HG03432 (cell line): ENCODE results near the gene ALOX12B.
"Not testable (repeated sequence)": the region's sequence is repeated elsewhere in the genome, so short reads cannot be mapped to it uniquely, and the experiment has no call there.

Experiments
- ATAC-seq: cut with Tn5 transposase; IDR thresholded peaks from one replicate; pipeline ENCODE4 v1.9.1; 2021; ENCODE audit warnings: mild to moderate bottlenecking, moderate library complexity; ENCODE audit not compliant: unreplicated experiment

Gene ALOX12B

DNA sequence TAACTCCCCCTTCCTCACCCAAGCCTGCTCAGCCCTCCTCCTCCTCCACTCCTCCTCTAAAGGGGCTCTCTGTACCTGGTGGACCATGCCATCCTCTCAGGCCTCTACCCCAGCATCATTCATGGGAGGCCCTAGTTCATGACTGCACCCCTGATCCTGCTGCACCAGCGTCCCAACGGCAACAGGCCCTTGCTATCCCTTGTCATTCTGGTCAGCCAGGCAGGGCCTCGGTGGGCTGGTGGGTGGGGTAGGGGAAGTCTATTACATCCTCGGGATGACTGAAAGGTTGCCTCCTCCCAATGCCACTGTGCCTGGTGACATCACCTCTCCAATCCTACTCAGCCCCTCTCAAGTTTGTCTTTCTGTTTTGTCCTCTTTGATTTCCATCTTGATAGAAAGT is 19.7 kb downstream of the ALOX12B start:
- ATAC-seq = no peak

DNA sequence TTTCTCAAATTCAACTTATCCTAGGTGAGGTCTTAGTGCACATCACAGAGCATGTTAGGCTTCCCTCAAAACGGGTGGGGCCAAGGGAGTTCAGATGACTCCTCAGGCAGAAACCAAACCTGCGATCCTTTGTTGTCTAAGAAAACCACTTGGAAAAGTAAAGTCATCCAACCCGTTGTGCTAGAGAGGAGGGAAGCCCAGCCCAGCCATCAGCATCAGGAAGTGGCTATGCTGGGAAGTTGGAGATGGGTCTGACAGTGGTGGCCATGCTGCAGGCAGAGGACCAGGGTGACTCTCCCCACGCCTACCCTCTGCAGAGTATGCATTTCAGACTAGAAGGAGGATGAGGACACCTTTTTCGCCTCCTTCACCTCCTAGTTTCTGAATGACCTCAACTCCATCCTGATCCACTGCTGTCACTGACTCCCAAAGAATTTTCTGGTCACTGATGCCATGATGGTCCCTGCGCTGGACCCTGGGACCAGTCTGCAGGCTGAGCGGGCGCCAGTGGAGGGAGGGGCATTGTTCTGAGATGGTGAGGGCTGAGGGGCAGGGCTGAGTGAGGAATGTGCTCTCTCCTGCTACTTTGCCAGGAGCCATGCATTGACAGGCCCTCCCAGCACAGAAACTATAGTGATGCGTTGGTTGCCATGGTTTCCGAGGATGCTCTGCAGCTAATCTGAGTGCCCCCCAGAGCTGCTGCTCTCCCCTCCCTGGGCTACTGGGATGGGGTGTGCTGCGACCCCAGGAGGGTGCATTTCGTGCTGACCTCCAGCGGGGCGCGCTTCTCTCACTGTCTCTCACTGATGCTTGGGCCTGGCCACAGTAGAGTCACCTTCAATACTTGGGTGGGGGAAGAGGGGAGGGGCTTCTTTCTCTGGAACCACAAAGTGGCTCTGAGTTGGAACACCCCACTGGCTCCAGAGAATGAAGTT is 20.4 kb downstream of the ALOX12B start:
- no peak for ATAC-seq

DNA sequence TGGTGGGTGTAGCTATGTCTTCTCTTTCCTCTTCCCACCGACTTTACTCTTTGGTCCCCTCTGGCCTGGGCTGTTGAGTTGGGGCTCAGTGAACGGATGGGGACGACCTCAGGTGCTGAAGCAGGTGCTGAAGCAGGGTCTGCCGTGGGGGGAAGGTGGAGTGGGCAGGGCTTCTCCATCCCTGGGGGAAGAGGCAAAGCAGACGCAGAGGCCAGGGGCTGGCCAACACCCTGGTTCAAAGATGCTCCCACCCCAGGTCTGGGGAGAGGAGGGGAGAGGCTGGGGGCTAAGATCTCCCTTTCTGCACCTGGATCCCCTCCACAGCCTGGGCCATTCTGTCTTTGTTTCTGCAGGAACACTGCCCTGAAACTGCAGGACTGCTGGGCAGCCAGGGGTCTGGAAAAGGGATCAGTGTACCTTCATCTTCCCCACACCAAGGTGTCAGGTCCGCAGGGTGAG is 22.9 kb downstream of the ALOX12B start:
- no peak for ATAC-seq

DNA sequence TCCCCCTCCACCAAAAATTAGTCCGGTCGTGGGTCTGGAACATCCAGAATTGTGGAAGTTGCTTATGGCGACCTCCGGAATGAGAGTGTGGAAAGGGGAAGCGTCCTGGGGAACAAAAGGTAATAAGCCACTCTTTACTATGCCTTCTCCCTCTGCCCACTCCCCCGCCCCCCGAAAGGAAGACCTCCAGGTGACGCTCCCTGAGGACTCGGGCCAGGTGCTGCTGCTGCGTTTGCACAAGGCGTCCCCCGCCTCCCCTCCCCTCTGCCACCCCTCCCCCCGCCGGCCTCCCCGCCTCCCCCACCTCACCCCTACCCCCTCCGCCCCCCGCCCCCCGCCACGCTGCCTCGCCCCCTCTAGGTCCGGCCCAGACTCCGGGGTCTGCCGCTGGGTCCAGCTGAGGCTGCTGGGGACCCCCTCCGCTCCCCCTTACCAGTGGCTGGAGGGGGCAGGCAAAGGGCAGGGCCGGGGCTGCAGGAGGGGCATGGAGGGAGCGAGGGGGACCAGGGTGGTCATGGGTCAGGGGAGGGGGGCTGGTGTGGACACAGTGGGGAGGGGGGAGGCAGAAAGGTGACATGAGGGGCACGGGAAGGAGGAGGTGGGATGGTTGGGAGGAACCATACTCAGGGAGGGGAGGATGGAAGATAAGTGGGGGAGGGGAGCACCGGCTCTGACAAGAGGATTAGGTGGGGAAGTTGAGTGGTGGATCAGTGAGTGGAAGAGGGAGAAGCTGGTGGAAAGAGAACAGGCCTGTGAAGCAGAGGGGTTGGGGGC is 23.6 kb downstream of the ALOX12B start:
- no peak for ATAC-seq

DNA sequence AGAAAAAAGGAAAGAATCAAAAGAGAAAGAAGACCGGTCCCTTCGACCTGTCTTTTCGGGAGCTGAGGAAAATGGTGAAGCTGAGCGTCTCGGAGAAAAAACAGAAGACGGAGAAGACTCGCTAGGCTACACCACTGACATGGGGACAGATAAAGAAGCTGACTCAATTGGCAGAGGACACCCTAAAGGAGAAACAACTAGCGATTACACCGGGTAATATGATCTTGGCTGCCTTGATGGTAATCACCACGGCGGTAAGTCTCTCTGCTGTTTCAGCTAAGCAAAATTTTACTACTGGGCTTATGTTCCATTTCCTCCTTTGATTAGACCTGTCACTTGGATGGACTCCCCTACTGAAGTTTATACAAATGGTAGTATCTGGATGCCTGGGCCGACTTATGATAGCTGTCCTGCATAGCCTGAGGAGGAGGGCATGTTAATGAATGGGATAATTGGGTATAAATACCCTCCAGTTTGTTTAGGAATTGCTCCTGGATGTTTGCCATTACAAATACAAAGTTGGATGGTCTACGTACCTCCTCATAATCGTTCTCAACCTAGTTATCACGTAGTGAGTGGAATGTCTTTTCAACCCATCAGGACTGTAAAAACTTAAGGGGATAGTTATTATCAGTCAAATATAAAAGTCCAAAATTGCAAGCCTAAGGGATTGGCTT is 24.6 kb downstream of the ALOX12B start:
- ATAC-seq = no peak

DNA sequence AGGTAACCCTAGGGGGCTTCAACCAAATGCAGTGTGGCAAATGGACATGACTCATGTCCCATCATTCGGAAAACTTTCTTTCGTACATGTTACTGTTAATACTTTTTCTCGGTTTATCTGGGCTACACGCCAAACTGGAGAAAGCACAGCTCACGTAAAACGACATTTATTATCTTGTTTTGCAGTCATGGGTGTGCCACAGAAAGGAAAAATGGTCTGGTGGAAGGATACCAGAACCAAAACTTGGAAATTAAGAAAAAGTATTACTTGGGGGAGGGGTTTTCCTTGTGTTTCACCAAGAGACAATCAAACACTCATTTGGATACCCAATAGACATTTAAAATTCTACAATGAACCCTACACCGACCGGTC is 25.1 kb downstream of the ALOX12B start:
- no peak for ATAC-seq

DNA sequence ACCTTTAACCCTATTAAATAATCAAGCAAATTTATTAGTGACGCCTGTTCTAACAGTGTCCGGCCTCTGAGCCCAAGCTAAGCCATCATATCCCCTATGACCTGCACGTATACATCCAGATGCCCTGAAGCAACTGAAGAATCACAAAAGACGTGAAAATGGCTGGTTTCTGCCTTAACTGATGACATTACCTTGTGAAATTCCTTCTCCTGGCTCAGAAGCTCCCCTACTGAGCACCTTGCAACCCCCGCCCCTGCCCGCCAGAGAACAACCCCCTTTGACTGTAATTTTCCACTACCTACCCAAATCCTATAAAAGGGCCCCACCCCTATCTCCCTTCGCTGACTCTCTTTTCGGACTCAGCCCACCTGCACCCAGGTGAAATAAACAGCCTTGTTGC is 25.7 kb downstream of the ALOX12B start:
- ATAC-seq = not testable (repeated sequence)

DNA sequence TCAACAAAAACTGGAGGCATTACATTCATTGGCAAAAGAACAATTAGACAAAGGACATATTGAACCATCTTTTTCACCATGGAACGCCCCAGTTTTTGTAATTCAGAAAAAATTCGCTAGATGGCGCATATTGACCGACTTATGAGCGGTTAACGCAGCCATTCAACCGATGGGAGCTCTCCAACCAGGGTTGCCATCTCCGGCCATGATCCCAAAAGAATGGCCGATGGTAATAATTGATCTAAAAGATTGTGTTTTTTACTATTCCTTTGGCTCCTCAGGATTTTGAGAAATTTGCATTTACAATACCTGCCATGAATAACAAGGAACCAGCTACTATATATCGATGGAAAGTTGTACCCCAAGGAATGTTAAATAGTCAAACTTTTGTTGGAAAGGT is 27.2 kb downstream of the ALOX12B start:
- no peak for ATAC-seq

DNA sequence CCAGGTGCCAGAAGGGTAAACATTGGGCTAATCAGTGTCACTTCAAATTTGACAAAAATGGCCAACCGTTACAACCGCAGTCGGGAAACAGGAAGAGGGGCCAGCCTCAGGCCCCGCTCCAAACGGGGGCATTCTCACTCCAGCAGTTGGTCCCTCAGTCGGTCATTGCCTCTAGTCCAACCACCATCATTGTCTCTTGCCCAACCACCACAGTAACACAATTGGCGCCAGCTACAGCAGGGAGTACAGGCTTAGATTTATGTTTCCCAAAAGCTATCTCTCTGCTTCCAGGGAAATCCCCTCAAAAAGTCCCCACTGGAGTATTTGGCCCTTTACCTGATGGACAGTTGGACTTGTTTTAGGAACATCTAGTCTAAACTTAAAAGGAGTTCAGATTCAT is 28.4 kb downstream of the ALOX12B start:
- no peak for ATAC-seq

DNA sequence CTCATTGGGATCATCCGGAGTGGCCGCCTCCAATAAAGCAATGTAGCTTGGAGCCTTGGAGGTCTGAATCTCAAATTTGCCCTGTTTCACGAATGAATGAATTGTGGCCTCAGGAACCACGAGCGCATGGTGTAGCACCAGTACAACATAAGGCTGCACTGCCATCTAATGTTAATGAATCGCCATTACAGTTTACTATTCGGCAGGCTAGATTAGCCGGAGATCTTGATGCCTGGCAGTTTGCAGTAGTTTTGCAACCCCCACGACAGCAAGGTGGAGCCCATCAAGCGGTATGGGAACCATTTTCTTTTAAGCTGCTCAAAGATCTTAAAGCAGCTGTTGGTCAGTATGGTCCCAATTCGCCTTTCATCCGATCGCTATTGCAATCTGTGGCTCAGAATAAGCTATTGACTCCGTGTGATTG is 29.8 kb downstream of the ALOX12B start:
- ATAC-seq = peak; percentile 39

DNA sequence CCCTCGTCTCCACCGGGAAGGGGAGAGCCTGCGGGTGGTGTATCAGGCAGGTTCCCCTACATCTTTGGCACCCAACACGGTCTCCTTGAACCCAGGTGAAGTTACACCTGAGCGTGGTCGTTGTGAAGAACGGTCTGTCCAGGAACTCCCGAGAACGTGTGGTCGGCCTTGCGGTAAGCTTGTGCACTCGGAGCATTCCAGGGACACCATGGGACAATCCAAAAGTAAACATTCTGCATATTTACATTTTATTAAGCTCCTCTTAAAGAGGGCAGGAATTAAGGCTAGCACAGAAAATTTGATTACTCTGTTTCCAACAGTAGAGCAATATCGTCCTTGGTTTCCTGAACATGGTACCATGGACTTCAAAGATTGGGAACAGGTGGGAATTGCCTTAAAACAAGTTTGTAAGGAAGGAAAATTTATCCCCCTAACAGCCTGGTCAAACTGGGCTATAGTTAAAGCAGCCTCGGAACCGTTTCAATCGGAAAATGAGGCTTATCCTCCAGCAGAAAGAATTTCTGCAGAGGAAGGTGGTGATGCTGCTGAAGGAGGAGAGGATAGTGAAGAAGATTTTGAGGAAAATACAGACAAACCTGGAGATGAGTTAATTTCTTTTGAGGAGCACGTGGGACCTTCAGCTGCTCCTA is 30.4 kb downstream of the ALOX12B start:
- no peak for ATAC-seq

DNA sequence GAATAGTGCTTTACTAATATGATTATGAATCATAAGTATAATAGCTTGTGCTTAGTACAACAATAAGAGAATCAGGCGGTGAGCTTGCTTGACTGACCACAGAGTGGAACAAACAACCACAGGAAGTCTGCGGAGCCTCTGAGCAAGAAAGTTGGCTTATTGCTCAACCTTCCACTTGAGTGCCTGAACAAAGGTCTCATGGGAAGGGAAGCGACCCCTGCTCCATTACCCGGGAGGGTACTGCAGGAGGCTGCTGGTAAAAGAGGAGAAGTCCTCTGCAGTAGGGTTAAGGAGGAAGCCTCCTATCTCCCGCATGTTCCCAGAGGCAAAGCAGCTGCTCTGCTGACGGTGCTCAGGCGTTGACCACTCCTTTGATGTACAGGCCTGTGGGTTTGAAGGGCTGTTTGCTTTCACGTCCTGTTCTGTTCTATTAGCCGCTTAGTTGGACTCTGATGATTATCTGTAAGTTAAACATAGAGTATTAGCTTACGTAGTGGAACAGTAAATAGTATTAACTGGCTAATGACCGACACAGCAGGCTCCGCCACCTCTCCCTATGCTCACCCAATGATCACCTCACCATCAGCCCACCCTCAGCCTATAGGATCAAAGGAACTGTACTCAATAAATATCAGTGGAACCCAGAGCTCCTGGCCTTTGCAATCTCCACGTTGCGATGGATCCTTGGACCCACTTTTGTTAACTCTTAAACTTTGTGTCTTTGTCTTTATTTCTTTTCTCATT is 31.1 kb downstream of the ALOX12B start:
- ATAC-seq = no peak

DNA sequence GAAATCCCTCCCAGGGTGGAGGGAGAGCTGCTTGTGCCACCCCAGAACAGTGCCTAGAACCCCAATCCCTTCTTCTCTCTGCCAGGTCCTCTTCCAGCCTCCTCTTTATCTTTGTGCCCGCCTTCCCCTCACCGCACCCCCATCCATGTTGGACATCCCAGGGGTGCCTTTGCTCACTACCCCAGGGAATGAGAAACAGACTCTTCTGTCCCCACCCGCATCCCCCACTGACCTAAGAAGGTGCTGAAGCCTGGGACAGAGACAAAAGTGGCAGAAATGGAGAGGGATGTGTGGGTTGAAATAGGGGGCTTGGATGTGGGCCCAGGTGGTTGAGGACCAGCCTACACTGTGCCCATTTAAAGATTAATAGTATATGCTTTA is 31.7 kb downstream of the ALOX12B start:
- ATAC-seq = no peak

DNA sequence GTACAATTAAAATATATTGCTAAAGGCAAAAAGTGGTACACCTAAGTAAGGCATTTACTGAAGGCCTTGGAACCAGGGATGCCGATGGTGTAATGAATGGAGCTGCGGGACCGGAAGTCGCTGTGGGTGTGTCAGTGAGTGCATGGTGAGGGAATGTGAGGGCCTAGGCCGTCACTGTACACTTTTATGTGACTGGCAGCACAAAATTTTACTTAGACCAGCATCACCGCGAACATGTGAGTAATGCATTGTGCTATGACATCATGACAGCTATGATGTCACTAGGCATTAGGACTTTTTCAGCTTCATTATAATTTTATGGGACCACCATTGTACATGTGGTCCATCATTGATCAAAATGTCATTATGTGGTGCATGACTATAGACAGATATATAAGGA is 33.9 kb downstream of the ALOX12B start:
- ATAC-seq = no peak

DNA sequence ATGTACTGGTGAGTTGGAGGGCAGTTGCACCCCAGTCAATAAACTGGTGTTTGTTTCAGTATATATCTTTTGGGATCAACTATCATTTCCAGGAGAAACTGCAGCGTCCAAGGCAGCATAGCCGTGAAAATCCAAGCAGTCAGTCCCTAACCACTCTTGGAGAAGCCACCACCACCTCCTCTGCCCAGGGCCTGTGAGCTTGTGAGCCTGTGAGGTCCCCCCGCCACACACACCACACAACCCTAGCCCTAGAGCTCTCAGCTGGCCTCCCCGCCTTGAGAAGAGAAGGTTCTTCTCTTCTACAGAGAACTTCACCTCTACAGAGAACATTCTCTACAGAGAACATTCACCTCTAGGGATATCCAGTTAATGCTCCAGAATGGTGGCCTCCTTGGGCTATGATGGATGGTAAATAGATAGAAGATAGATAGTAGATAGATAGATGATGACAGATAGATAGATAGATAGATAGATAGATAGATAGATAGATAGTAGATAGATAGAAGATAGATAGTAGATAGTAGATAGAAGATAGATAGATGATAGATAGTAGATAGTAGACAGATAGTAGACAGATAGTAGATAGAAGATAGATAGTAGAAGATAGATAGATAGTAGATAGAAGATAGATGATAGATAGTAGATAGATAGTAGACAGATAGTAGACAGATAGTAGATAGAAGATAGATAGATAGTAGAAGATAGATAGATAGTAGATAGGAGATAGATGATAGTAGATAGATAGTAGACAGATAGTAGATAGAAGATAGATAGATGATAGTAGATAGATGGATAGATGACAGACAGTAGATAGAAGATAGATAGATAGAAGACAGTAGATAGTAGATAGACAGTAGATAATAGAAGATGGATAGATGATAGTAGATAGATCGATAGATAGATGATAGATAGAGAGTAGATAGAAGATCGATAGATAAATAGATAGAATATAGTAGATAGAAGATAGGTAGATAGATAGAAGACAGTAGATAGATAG is 35.0 kb downstream of the ALOX12B start:
- ATAC-seq = no peak

DNA sequence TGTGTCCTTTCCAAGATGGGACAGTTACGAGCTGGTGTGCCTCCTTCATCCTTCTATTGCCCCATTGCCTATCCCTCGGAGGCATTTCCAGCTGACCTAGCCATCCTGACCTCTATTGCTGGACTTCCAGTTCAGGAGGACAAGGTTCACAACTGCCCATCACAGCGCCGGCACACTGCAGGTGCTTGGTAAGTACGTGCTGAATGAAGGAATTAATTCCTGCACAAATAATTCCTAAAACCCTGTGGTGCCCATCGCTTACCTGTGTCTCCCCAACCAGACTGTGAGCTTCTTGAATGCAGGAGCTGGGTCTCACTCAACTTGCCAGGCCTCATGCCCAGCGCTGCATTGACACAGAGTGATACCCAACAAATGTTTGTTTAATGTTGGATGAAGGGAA is 35.7 kb downstream of the ALOX12B start:
- ATAC-seq = no peak

DNA sequence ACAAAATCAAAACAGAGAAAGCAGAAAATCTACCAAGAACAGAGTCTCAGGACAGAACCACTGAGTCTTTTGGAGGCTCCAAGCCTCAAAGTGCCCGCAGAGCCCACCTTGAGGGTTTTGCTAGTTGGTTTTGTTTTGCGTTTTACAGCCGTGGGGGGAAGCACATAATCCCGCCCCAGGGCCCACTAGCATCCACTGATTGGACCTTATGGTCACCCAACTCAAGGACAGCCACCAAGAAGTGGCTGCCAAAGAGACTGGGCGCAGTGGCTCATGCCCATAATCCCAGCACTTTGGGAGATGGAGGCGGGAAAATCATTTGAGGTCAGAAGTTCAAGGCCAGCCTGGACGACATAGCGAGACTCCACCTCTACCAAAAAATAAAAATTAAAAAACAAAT is 38.8 kb downstream of the ALOX12B start:
- no peak for ATAC-seq

DNA sequence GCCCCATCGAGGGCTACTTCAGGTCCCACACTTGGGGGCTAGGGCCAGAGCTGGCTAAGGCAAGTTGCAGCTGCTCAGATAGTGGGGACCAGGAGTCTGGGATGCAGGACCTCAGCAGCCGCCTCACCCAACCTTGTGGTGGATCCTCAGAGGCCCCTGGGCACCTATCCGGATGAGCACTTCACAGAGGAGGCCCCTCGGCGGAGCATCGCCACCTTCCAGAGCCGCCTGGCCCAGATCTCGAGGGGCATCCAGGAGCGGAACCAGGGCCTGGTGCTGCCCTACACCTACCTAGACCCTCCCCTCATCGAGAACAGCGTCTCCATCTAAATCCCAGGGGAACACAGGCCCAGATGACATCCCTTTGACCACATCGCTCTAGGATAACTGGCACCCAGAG is 39.3 kb downstream of the ALOX12B start:
- ATAC-seq = no peak

DNA sequence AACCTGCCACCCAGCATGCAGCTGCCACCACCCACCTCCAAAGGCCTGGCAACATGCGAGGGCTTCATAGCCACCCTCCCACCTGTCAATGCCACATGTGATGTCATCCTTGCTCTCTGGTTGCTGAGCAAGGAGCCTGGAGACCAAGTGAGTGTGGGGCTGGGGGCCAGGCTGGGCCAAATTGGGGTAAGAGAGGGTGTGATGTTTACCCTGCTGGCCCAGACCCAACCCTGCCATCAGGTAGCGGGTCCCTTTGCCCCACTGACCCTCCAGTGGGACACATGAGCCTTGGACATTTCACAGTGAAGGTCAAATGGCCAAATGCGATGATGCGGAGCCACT is 39.8 kb downstream of the ALOX12B start:
- ATAC-seq = no peak
